Psoas muscle (tissue), 8 donors: Measurements from ENCODE around the gene PRM1. TPM values are rescaled to one million over a fixed set of nuclear protein-coding genes. Genes with fewer than 3 reads are reported as not detected.

Experiments used
- ATAC-seq, 4 donors: fragments of 200-7000 bp; cut with Tn5 transposase; one replicate each; pipeline ENCODE4 v1.9.1; 2020; ENCODE audit warnings: moderate library complexity in 3 of 4, mild to moderate bottlenecking in 2 of 4
- DNase-seq, 2 donors: peaks; one replicate each; pipeline ENCODE4 v3.0.0-alpha.2; 2020
- H3K27ac ChIP-seq: fragments of 200-600 bp; one replicate; pipeline ENCODE4 v1.8.0; 2022
- H3K27me3 ChIP-seq, 3 donors: fragments of 200-600 bp in 1 of 3; one replicate each; pipeline versions ENCODE4 v1.6.1 to v1.8.0; 2013 to 2022; ENCODE audit warnings: low read length in 2 of 3, mild to moderate bottlenecking in 2 of 3, moderate library complexity in 1 of 3; ENCODE audit not compliant: insufficient read depth in 3 of 3
- H3K36me3 ChIP-seq, 2 donors: fragments of 200-600 bp in 1 of 2; one replicate each; pipeline versions ENCODE4 v1.6.1 to v1.8.0; 2013 to 2022; ENCODE audit warnings: low read depth in 1 of 2, mild to moderate bottlenecking in 1 of 2, moderate library complexity in 1 of 2; ENCODE audit not compliant: insufficient read depth in 1 of 2
- H3K4me1 ChIP-seq: fragments of 200-600 bp; one replicate; pipeline ENCODE4 v1.8.0; 2022
- H3K4me3 ChIP-seq: fragments of 200-600 bp; one replicate; pipeline ENCODE4 v1.8.0; 2022; ENCODE audit warnings: mild to moderate bottlenecking
- H3K9me3 ChIP-seq: fragments of 200-600 bp; one replicate; pipeline ENCODE4 v1.8.0; 2022
- CTCF ChIP-seq: fragments of 200-600 bp; IDR thresholded peaks from one replicate; pipeline ENCODE4 v1.8.0; 2022; ENCODE audit warnings: antibody characterized with exemption
- WGBS, 3 donors: extraction: QIAGEN DNeasy Blood & Tissue Kit; methylation state at CpG; one replicate each; pipeline versions ENCODE4 v1.1.6 to v1.1.7; 2013; 5-methylcytosine and 5-hydroxymethylcytosine counted together
- intact Hi-C, 2 donors: fragments of 100-400 bp; cut with DNase I; formaldehyde crosslinking; loops; one replicate each; pipeline versions ENCODE4 v1.11.0 to v1.14.2; 2022
- polyA plus RNA-seq, 3 donors: library from polyadenylated mRNA; stranded (reverse); fragments of 200-250 nt; gene quantifications; one replicate each; pipeline ENCODE4 v1.2.3, GENCODE V29; 2013
- total RNA-seq, 4 donors: library from RNA; stranded (reverse); fragmentation: NEBNext Ultra II Directional in 2 of 4; extraction: Animal tissue kit (Norgen Biotek cat#: 25700) in 2 of 4; gene quantifications; one replicate each; pipeline versions ENCODE4 v1.2.1 to v1.2.4, GENCODE V29; 2021 to 2023
- donor health status: healthy with polysubstance abuse.
- donor health status: DM: no; HTN: no; CAD: no; lungs with moderate emphysema.
- donor health status: Bipolar disorder and iron deficiency.
- donor health status: healthy.
- donor health status: DM: yes; HTN: yes; CAD: no.
- donor health status: DM: no; HTN: no; CAD: no.
- donor health status: DM: no; HTN: no; CAD: no.
- donor health status: DM: yes; HTN: yes; CAD: no.

The PRM1 gene
- total and polyA plus RNA-seq, 7 donors = not detected

GRCh38 chr16:11277607-11278337 lies 3.4 kb downstream of the PRM1 start:
- Histone ChIP-seq H3K27ac (no peak overlapping the region), H3K4me1 (no peaks in the 10 kb centered on the region), H3K27me3 (peaks cover 0 to under 1% (median 0%) of the 10 kb centered on the region in 3 donors), H3K9me3 (no peaks in the 10 kb centered on the region), H3K4me3 (no peak overlapping the region), H3K36me3 (no peaks in the 10 kb centered on the region)
- 87 to 92% (median 90%) methylated on average over 12 of the region's 12 CpGs for WGBS, 3 donors
- intact Hi-C loops = no loop called here
- DNase-seq = no peak
- TF ChIP-seq CTCF = no peak
- ATAC-seq = no peak

GRCh38 chr16:11276896-11277593 lies 4.1 kb downstream of the PRM1 start:
- WGBS, 3 donors = 83 to 88% (median 83%) methylated on average over 11 of the region's 11 CpGs

GRCh38 chr16:11276143-11276895 lies 4.8 kb downstream of the PRM1 start, which contains the start of gene PRM2:
Gene PRM2 (minus strand): TSS chr16:11276480. CDS start chr16:11276370, 110 bp downstream.
- DNase-seq = no peak
- Histone ChIP-seq H3K4me3 (no peak within 1 kb of the TSS), H3K36me3 (no peaks in the 10 kb centered on the region), H3K9me3 (no peaks in the 10 kb centered on the region), H3K27ac (no peak within 1 kb of the TSS), H3K4me1 (no peaks in the 10 kb centered on the region), H3K27me3 (no peaks in the 10 kb centered on the region)
- intact Hi-C loops = no loop called here
- TF ChIP-seq CTCF = no peak
- 87 to 93% (median 89%) methylated on average over 24 to 26 of the region's 26 CpGs for WGBS, 3 donors
- no peak for ATAC-seq

More at GRCh38 chr16:11276896-11277593, 4.1 kb downstream of the PRM1 start:
- ATAC-seq = no peak
- H3K27ac ChIP-seq = no peak overlapping the region
- H3K27me3 ChIP-seq = no peaks in the 10 kb centered on the region
- no peak for DNase-seq
- no peaks in the 10 kb centered on the region for H3K4me1 ChIP-seq
- no peak for TF ChIP-seq CTCF
- no peaks in the 10 kb centered on the region for H3K9me3 ChIP-seq
- H3K4me3 ChIP-seq = no peak overlapping the region
- intact Hi-C loops = no loop called here
- no peaks in the 10 kb centered on the region for H3K36me3 ChIP-seq

- WGBS, 3 donors = 88 to 96% (median 91%) methylated on average over 7 of the region's 7 CpGs
- no peak for DNase-seq
- no peaks in the 10 kb centered on the region for H3K27me3 ChIP-seq
- no peaks in the 10 kb centered on the region for H3K36me3 ChIP-seq
- H3K9me3 ChIP-seq = no peaks in the 10 kb centered on the region
- no peak for TF ChIP-seq CTCF
- H3K4me3 ChIP-seq = no peak overlapping the region
- no peak for ATAC-seq
- H3K27ac ChIP-seq = no peak overlapping the region
- intact Hi-C loops = no loop called here
- no peaks in the 10 kb centered on the region for H3K4me1 ChIP-seq
These were observed 6.2 kb downstream of the PRM1 start for GRCh38 chr16:11274964-11275363.
